ENCODE results near the gene ZBTB37.

- TF ChIP-seq CTCF (conservative IDR thresholded peaks at IDR 0.05; ENCODE audit: low read depth, low read length) (no peak), MAFK (IDR thresholded peaks at IDR 0.05; ENCODE audit: low read depth, low read length) (no peak)
These were observed 11.3 kb upstream of the ZBTB37 start for GRCh38 chr1:173856903-173857302.

Measured in IMR-90 (cell line).